ENCODE data around the gene ANO6. TPM values are rescaled to one million over a fixed set of nuclear protein-coding genes. Genes with fewer than 3 reads are reported as not detected.

The ANO6 gene
- total RNA-seq, 1 experiment from 2014 or later = 34.2 TPM

GRCh38 chr12:45205165-45205825 is 10.6 kb upstream of the ANO6 start:
- no peak for DNase-seq
- no peak overlapping the region for H3K27ac Mint-ChIP-seq (ENCODE audit: unreplicated experiment)
- TF ChIP-seq CTCF (IDR thresholded peaks at IDR 0.05; ENCODE audit: unreplicated experiment) = no peak
- no peaks in the 10 kb centered on the region for H3K4me1 Mint-ChIP-seq (ENCODE audit: low read depth, unreplicated experiment)
- no peak overlapping the region for H3K4me3 Mint-ChIP-seq (ENCODE audit: low read depth, unreplicated experiment)
- H3K27me3 Mint-ChIP-seq (ENCODE audit: unreplicated experiment) = no peaks in the 10 kb centered on the region
- no TSS peak for BruUV-seq (replicated peaks)
- intact Hi-C loops (cut with micrococcal nuclease; ENCODE audit: unreplicated experiment) = no loop called here
- no peaks in the 10 kb centered on the region for H3K36me3 Mint-ChIP-seq (ENCODE audit: insufficient read depth, unreplicated experiment)
- H3K9me3 Mint-ChIP-seq (ENCODE audit: low read depth, unreplicated experiment) = no peaks in the 10 kb centered on the region
- CTCF ChIA-PET = no interaction called here

- BruUV-seq (replicated peaks) = no TSS peak
These were observed 7.0 kb upstream of the ANO6 start for GRCh38 chr12:45208604-45209487.

GRCh38 chr12:45209784-45210183 is 6.1 kb upstream of the ANO6 start:
- H3K4me1 Mint-ChIP-seq (ENCODE audit: low read depth, unreplicated experiment) = no peaks in the 10 kb centered on the region
- TF ChIP-seq CTCF (IDR thresholded peaks at IDR 0.05; ENCODE audit: unreplicated experiment) = no peak
- no peak for DNase-seq
- no peaks in the 10 kb centered on the region for H3K27me3 Mint-ChIP-seq (ENCODE audit: unreplicated experiment)
- intact Hi-C loops (cut with micrococcal nuclease; ENCODE audit: unreplicated experiment) = no loop called here
- H3K9me3 Mint-ChIP-seq (ENCODE audit: low read depth, unreplicated experiment) = no peaks in the 10 kb centered on the region
- no peak overlapping the region for H3K27ac Mint-ChIP-seq (ENCODE audit: unreplicated experiment)
- no TSS peak for BruUV-seq (replicated peaks)
- H3K36me3 Mint-ChIP-seq (ENCODE audit: insufficient read depth, unreplicated experiment) = no peaks in the 10 kb centered on the region
- no peak overlapping the region for H3K4me3 Mint-ChIP-seq (ENCODE audit: low read depth, unreplicated experiment)
- CTCF ChIA-PET = no interaction called here

More at GRCh38 chr12:45208604-45209487, 7.0 kb upstream of the ANO6 start:
- H3K4me1 Mint-ChIP-seq (ENCODE audit: low read depth, unreplicated experiment) = no peaks in the 10 kb centered on the region
- no peaks in the 10 kb centered on the region for H3K9me3 Mint-ChIP-seq (ENCODE audit: low read depth, unreplicated experiment)
- intact Hi-C loops (cut with micrococcal nuclease; ENCODE audit: unreplicated experiment) = no loop called here
- H3K36me3 Mint-ChIP-seq (ENCODE audit: insufficient read depth, unreplicated experiment) = no peaks in the 10 kb centered on the region
- H3K27ac Mint-ChIP-seq (ENCODE audit: unreplicated experiment) = no peak overlapping the region
- CTCF ChIA-PET = no interaction called here
- H3K27me3 Mint-ChIP-seq (ENCODE audit: unreplicated experiment) = no peaks in the 10 kb centered on the region
- H3K4me3 Mint-ChIP-seq (ENCODE audit: low read depth, unreplicated experiment) = no peak overlapping the region
- DNase-seq = no peak
- TF ChIP-seq CTCF (IDR thresholded peaks at IDR 0.05; ENCODE audit: unreplicated experiment) = no peak

- TF ChIP-seq CTCF (IDR thresholded peaks at IDR 0.05; ENCODE audit: unreplicated experiment) = no peak
- Mint-ChIP-seq H3K4me3 (ENCODE audit: low read depth, unreplicated experiment) (no peak overlapping the region), H3K4me1 (ENCODE audit: low read depth, unreplicated experiment) (no peaks in the 10 kb centered on the region), H3K27me3 (ENCODE audit: unreplicated experiment) (no peaks in the 10 kb centered on the region), H3K36me3 (ENCODE audit: insufficient read depth, unreplicated experiment) (peaks cover 20% of the 10 kb centered on the region), H3K9me3 (ENCODE audit: low read depth, unreplicated experiment) (no peaks in the 10 kb centered on the region), H3K27ac (ENCODE audit: unreplicated experiment) (no peak overlapping the region)
- BruUV-seq (replicated peaks) = no TSS peak
- DNase-seq = no peak
- intact Hi-C loops (cut with micrococcal nuclease; ENCODE audit: unreplicated experiment) = no loop called here
- CTCF ChIA-PET = interaction anchor here (1.1 kb wide), 1 partner anchor 42 kb away, joined by 3 read pairs; no protein-coding TSS in a partner anchor
These were observed 3.8 kb upstream of the ANO6 start for GRCh38 chr12:45212064-45212463.
